HCEC 1CT (cell line): ENCODE measurements around the gene CLDN16.

ENCODE experiments used
- DNase-seq: peaks from one replicate; pipeline ENCODE4 v3.0.0-alpha.2; 2017

CLDN16 gene, protein sequence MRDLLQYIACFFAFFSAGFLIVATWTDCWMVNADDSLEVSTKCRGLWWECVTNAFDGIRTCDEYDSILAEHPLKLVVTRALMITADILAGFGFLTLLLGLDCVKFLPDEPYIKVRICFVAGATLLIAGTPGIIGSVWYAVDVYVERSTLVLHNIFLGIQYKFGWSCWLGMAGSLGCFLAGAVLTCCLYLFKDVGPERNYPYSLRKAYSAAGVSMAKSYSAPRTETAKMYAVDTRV

DNA sequence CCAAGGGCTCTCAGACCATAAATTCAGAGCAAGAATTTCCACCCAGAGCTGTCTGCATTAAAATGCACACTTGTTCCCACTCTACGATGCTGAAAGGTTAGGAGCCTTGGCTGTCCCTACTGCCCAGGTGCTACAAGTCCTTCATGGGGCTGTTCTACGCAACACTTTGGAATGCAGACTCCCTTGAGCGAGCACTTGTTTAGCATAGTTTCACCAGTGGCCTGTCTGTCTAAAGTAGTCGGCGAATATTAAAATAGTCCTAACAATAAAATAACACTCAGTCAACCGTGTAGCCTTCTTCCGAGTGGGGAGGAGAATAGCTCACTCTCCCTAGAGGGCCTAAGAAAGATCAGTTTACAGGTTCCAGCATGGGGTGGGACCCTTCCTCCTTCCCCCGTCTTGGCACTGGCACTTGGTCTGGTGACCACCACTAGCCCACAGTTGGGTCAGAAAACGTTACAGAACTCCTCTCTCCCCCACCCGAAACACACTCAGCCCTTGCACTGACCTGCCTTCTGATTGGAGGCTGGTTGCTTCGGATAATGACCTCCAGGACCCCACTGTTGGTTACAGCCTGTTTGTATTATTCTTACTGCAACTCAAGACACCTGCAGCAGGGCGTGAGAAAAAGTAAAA is at the start of gene CLDN16:
CLDN16 (plus strand) TSS at position 586 of the 636 bp plus-strand sequence. CDS start 167 bp downstream, outside the sequence.
- no peak for DNase-seq

DNA sequence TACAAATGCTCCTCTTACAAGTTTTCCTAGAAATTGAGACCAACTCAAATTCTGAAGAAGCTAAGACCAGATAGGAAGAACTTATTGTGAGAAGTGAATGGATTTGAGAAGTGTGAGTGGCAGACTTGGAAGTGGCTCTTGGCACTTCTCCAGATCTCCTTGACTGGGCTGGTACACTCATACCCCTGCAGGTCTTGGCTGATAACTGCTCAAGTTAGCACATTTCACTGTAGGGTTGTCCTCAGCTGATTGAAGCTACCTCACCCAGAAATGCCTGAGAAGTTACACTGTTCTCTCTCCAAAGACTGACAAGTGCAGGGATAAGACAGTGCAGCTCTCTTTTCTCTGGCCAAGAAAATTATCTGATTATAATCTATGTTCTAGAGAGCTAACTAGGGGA is 49.2 kb upstream of the CLDN16 start:
- DNase-seq = peak; percentile 17

DNA sequence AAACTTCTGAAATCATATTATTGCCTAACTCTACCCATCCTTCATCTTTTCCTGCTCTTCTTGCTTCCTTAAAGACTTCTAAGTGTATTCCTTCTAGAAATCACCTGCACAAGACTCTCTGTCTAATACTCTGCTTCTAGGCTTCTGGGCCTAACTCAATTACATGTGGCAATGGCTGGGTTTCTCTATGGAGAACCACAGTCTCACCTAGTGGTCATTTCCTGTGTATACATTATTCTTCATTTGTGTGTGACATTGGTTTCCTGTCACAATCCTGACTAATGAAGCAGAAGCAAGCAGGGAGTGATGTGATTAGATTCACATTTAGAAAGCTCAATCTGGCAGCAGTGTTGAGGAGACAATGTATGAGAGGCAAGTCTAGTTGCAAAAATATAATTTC is 48.8 kb upstream of the CLDN16 start:
- DNase-seq = peak; percentile 76

DNA sequence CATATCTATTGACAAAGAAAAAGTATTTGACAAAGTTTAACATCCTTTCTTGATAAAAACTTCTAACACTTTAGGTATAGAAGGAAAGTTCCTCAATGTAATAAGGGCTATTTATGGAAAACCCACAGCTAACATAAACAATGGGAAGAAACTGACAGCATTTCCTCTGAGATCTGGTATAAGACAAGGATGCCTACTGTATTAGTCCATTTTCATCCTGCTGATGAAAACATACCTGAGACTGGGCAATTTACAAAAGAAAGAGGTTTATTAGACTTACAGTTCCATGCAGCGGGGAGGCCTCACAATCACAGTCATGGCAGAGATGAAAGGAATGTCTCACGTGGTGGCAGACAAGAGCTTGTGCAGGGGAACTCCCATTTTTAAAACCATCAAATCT is 47.9 kb upstream of the CLDN16 start:
- DNase-seq = peak; percentile 21

DNA sequence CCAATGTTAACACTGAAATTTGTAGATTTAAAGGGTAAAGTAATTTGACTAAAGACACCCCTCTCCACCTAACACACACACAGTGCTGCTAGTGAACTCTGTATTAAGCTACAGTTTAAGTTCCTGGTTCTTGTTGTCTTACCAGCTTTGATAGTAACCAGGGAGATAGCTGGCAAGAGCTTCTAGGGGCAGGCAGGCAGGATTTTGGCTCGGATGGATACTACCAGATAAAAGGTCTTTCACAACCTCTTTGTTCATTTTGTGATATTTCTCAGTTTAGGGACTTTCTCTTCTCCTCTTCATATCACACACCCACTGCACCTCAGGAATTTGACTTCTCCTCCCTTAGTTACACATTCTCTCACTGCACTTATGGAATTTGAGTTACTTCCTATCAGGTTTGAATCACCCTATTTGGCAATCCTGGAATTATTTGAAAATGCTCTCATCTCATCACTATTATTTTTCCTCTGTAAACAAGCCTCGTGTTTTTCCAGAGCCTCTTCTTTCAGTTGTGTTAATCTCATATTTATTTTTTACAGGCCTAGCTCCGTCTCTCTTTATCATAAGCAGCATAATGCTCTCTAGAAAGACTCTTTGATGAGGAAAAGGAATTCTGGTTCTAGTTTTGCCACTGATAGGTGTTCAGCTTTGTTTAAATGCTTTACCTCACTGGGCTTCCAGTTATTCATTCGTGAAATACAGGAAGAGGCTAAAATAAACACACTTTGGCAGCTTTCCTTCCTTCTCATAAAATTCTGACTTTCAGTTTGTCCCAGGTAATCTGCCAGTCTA is 42.7 kb upstream of the CLDN16 start:
- DNase-seq = peak; percentile 97

DNA sequence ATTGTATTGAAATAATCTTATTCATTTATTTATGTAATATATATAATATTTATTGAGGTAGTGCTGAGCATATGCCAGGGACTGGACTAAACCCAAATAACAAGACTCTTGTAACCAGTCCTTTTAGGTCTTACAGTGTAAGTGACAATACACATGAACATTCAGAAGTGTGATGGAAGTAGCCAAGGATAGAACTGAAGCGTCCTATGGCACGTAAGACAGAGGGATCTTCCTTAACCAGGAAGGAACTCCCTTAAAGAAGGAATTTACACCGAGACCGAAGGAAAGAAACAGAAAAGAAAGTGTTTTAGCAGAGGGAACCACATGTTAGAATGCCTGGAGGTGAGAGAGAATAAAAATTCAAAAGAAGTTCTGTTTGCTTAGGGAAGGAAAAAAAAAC is 42.1 kb upstream of the CLDN16 start:
- peak; percentile 1 for DNase-seq

DNA sequence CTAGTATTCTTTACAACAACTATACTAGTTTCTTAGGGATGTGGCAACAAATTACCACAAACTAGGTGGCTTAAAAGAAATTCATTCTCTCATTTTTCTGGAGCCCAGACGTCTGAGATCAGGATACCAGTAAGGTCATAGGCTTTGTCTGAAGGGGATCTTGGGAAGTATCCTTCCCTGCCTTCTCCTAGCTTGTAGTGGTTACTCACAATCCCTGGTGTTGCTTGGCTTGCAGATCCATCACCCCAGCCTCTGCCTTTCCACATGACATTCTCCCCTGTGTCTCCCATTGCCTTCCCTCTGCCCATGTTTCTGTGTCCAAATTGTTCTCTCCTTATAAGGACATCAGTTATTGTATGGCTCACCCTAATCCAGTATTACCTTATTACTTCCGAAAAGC is 41.4 kb upstream of the CLDN16 start:
- no peak for DNase-seq

DNA sequence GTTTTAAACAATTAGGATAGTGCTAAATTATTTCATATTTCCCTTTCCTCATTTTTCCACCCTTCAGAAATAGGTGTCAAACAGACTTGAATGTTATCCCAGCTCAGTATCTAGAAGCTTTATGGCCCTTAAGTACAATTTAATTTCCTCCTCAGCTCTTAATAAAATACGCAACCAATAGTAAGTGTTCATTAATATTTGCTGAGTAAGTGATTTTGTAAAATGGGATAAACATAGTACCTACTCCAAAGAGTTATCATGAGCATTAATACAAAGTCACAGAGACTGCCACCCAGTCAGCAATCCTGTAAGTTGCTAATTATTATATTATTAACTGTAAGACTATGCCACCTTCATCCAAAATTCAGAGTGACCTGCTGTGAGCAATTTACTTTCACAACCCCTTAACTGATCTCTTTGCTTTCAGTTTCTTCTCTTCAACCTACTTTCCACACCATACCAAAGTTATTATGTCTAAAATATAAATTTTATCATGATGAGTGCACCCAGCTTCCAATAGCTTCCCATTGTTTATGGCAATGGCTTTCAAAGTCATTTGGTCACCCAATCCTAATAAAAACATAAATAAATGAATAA is 35.0 kb upstream of the CLDN16 start:
- DNase-seq = no peak

DNA sequence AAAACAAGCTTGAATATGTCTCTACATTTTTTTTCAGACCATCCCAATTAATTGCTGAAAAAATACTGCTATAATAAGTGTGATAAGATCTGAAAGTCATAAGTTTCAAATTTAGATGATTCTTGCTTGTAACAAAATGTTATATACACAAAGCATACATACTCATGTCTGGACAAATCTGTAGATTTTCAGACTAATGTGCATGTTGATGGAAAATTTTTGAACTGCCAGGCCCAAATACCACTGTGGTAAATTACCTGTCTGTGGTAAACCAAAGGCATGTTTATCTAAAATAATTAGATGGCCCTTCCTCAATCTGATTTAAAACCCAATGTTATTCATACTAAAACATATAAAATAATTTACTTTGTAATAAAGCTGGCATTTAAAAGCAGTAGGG is 31.7 kb upstream of the CLDN16 start:
- DNase-seq = no peak

DNA sequence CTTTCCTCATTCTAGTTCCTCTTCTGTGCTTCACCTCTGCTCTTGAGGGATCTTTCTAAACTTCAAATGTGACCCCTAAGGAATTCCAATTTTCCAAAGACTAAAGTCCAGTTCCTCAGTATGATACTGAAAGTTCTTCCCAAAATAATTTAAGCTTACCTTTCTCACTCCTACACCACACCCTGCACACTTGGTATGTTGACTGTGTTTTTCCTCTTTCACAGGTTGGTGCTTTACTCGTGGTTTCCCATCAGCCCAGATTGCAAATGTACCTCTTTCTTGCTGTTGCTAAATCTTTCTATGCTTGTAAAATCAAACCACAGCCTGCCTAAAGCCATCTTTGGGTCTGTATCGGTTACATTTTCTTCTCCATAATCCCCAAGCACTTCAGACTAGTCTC is 30.5 kb upstream of the CLDN16 start:
- DNase-seq = no peak

DNA sequence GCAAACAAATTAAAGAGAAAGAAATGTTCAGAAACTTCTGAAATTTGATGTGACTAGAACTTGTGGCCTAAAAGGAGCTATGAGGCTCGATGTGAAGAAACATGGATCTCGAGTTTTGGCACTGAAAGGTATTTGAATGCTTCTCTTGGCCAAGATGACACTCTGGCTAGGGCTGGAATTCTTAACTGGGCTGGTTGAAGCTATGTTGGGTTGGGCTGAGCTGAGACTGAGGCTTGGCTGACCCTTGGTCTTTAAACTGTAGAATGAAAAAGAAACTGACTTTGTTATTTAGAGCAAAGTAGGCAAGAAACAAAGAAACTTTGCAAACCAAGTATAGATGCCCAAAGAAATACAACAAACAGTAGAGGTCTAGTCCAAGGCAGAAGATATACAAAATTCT is 28.1 kb upstream of the CLDN16 start:
- DNase-seq = no peak

DNA sequence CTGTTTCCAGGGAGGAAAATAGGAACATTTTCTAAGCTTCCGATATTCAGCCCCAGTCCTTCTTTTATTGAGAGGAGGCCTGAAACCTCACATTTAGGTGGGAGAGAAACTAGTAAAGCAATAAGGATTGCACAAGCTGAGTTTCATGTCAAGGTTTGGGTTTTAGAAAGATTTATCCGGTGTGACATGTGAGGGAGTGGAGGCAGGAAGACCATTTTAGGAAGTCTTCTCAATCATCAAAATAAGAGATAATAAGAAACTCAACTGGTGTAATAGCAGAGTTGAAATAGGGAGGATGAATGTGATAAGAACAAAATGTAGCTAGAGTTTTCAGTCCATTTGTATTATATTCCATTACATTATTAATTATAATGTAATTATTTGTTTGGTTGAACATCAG is 27.7 kb upstream of the CLDN16 start:
- DNase-seq = no peak

DNA sequence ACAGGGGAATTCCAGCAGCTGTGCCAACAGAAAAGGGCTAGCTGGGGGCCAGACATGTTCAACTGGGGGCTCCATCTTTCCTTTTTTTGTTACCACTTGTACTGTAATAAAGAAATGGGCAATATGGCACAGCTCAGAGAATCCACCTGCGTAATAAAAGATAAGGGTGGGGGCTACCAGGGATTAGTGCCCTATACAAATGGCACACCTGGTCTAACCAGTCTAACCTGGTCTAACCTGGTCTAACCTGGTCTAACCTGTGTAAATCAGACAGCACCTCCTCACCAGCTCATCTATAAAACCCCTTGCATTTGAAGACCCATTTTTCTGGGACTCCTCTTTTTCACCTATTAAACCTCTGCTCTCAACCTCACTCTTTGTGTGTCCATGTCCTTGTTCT is 26.2 kb upstream of the CLDN16 start:
- no peak for DNase-seq

DNA sequence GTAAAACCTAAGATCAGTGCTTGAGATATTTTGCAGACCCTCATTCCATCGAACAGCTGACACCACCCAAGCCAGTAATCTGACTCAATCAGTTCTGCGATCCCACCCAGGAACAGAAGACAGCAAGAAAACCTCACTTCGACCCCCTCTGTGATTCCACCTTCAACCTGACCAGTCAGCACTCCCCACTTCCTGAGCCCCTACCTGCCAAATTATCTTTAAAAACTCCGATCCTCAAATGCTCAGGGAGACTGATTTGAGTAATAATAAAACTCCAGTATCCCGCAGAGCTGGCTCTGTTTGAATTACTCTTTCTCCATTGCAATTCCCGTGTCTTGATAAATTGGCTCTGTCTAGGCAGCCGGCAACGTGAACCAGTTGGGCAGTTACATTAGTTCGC is 25.7 kb upstream of the CLDN16 start:
- DNase-seq = no peak

DNA sequence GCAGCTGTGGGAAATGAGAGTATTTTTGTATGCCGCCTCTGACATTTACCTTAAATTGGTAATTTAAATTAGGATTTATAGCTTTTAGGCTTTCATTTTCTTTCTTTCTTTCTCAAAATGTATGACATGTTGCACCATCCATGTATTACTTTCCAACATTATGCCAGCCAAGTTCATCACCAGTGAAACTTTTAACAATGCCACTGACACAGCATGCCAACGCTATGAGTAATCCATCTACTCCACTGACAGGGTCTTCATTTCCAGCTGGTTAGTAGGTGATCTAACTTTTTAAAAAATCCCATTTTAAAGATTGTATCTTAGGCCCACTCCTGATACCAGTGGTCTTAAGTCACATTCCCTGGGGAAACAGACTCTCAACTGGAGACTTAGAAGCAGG is 21.8 kb upstream of the CLDN16 start:
- peak; percentile 17 for DNase-seq

DNA sequence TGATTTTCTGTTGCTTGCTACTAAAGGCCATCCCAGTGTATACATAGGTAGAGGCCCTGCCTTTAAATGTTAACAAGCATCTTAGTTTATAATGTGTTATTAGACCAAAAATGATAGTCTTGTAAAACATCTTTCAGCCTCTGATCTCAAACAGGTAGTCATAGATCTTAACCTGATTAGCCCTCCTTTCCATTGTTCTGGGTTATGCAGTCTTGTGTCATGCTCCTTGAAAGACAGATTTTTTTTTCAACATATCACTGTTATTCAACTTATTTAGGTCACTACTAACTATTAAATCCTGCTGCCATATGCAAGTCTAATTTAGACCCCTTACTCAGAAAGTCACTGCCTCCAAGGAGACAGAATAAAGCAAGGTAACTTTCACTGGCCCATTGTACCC is 19.1 kb upstream of the CLDN16 start:
- no peak for DNase-seq

DNA sequence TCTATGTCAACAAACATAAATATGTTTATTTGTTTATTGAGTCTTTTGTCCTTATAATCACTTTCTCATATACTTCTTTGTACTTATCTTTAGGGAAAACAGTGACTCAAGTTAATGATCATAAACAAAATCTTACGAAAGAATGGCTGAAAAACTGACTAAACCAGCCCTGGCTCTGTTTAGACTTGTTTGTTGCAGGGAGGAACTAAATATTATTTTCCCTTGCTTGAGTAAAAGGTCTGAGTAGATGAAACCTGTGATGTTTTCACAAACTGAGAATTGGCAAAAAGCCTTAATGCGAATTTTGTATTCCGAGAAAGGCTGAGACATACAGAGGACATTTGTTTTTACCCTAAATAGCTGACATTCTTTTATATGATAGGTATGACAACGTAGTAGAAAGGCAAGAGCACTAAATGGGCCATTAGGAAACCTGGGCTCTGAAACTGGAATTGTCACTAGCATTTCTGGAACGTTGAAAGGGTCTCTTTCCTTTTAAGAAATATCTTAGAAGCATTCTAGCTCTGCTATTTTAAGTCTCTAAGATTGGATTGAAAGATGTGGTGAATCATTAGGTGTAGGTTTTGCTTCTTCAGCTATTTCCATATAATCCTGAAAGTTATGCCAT is 18.2 kb upstream of the CLDN16 start:
- DNase-seq = no peak

DNA sequence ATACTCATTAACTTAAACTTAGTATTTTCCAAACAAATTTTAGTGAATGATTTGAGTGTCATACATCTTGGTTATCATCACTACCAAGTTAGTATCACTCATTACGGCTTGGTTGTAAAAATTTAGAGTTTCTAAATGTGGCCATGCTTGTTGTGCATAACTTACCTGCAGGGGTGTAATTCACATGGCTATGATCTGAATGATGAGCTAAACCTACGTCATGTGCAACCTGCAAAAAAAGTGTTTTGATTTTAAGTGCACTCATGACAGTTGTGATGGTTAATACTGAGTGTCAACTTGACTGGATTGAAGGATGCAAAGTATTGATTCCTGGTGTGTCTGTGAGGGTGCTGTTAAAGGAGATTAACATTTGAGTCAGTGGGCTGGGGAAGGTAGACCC is 17.6 kb upstream of the CLDN16 start:
- no peak for DNase-seq

DNA sequence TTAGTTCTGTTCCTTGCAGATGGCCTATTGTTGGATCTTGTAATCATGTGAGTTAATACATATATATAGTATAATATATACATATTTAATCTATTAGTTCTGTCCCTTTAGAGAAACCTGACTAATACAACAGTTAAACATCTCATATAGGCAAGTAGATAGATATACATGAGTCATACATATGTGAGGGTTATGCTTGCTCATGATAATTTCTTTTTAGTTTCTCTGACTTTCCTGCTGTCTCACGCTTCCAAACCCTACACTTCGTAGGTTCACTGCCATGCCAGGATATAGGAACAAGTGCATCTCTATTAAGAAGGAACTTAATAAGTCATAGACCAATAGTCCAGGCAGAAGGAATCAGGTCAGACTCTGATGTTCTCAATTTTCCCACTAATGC is 16.8 kb upstream of the CLDN16 start:
- no peak for DNase-seq

DNA sequence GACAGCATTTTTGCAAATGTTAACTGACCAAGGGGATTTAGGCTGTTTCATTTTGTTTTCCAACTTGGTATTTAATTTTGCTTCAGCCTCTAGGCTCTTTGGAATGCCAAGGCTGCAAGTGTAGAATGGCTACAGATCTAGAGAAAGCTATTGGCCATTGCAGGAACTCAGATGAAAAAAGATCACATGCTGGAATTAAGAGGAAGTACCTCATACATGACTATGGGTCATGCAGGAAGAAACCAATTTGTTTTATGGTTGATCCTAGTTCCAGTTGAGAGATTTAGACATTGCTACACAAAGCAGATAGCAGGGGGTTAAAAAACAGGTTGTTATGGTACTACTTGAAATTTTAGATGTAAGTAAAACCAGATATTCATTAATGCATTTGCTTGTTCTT is 12.7 kb upstream of the CLDN16 start:
- no peak for DNase-seq

DNA sequence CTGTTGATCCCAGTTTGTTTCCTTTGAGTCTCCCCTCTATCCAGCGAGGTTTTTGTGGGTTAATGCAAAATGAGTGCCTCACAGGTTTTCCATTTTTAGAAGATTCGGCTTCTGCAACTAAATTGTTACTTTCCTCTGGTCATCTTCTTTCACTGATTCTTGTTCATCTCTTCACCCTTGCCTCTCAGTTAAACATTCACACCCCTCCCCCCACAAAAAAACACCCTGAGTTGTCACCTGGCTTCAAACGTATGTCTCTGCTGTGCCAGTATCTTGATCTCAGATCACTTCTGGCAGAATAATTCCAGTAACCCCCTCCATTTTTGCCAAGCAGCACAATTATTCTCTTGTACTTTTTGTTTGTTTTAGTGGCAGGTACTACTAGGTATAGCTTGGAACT is 12.3 kb upstream of the CLDN16 start:
- no peak for DNase-seq

DNA sequence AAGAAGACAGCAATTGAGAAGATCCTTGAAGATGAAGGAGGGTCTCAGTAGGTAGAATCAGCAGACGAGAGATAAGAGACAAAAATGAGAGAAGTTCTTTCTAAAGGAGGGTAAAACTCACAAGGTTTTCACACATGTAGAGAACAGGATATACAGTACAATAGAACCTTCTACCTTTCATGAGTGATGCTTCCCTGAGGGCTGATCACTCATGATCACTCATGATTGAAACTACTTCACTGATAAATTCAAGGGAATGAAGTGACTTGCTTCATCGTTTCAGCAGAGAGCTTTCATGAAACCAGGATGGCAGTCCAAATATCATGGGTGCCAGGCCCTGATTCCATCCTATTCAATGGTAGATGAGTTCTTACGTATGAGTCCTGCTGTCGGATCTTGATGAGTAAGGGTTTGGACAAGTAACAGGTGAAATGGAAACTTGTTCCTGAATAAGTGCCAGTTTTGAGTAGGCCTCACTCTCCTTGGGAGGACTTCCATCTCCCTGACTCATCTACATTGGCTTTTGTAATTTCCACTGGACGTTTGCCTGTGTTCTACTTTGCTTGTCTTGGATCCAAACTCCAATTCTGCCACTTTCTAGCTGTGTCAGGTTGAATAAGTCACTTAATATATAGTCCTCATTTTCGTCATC is 9.6 kb upstream of the CLDN16 start:
- DNase-seq = peak; percentile 31

DNA sequence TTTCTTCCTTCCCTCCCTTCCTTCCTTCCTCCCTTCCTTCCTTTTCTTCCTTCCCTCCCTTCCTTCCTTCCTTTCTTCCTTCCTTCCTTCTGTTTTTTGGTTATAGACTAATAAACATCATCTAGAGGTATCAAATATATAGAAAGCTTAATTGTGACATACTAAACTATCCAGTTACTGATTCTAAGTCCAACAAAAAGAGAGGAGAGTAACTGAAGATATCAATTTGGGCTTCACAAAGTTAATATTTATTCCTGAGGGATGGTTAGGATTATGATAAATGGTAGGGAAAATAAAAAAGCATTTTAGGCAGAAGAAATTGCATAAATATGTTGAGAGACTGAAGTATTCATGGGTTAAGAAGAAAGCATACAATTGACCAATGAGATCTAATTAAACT is 7.8 kb upstream of the CLDN16 start:
- no peak for DNase-seq
